Mucosa of gallbladder (tissue), 1 donor: Measurements from ENCODE around the gene DMXL2. TPM values are rescaled to one million over a fixed set of nuclear protein-coding genes. Genes with fewer than 3 reads are reported as not detected.
"Not testable (repeated sequence)": the region's sequence is repeated elsewhere in the genome, so short reads cannot be mapped to it uniquely, and the experiment has no call there.

Source experiments
- DNase-seq: peaks from one replicate; pipeline ENCODE4 v3.0.0-alpha.2; 2020; ENCODE audit warnings: low spot score
- total RNA-seq: library from RNA; stranded (reverse); gene quantifications from one replicate; pipeline ENCODE4 v1.2.1, GENCODE V29; 2021
- donor health status: DM: no; HTN: no; CAD: no.

The DMXL2 gene
- total RNA-seq, 1 donor from 2014 or later, result 25.8 TPM

DNA sequence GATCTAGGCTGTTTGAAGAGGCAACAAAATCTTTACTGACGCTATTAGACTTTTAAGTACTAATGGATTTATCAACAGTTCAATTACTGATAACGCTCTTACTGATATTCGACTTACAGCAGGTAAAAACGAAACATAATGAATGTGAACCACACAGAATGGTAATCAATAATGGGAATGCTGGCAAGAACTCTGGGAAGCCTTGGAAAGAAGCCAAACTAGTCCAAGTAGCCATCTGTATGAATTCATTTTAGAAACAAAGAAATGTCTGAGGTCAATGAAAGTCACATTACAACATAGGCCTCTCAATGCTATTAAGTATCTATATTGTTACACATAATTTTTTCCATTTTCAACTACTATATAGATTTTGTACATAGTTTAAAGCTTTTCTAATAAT, 130.0 kb downstream of the DMXL2 start:
- DNase-seq, result peak; percentile 54

DNA sequence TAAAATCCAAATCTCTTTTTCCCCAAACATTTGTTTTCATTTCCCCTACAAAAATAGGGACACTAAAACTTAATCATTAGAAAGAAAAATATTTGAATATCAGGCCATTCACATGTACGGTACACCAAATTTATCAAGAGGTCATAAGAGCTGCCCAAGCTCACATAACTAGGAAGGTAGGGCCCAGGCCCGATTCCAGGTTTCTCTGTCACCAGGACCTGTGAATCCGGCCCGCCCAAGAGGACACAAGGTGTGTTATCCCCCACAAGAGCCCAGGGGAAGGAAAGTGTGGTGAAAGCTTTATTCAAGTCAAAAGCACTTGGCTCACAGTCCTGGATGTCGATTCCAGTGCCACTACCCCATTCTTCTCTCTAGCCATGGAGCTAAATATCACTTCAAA, 130.6 kb downstream of the DMXL2 start:
- DNase-seq, result no peak

DNA sequence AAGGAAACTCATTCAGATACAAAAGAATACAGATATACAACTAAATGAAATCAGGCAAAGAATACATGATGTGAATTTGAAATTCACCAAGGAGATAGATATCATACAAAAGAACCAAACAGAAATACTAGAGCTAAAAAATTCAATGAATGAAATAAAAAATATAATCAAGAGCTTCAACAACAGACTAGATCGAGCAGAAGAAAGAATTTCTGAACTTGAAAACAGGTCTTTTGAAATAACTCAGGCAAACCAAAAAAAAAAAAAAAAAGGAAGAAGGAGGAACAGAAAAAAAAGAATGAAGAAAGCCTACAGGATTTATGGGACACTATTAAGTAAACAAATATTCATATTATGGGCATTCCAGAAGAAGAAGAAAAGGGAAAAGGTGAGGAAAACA, 137.8 kb downstream of the DMXL2 start:
- no peak for DNase-seq

DNA sequence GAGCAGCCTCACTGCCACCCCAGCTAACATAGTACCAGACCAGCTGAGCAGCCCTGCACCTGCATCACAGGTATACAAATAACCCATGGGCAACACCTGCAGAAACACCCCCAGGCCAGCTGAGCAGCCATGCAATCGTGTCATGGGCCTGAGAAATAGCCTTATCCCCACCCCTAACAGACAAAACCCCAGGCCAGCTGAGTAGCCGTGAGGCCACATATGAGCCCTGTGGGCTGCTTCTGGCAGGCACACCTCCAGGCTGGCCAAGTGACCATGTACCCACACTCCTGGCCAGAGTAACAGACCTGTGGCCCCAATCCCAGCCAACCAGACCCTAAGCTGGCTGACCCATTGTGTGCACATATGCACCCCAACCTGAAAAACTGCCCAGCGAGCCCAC, 138.6 kb downstream of the DMXL2 start:
- DNase-seq, result no peak

DNA sequence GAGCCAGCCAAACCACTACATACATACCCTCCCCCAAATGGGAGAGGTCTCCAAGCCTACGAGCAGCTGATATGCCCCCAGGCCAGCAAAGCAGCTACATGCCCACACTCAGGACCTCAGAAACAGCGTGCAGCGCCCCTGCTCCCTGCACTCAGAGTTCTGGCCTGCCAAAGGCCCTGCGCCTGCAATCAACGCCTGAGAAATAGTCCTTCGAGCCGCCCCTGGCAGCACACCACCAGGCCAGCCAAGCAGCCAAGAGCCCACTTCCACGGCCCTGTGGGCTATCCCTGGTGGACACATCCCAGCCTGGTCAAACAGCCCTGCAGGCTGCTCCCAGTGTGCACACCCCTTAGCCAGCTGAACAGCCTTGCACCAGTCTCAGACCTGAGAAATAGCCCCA, 139.1 kb downstream of the DMXL2 start:
- DNase-seq, result no peak

DNA sequence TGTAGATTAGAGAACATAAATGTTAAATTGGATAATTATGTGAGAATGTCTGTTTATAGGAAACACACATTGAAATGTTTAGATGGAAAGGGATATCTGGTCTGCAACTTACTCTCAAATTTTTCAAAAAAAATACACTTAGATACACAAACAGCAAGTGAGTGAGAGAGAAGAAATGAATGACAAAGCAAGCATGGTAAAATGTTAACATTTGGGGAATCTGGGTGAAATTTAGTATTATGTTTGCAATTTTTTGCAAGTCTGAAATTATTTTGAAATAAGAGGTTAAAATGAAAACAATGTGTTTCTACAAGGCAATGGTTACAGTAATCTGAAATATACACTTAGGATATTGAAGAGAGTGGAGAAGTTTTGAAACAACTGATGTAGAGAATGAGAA, 146.8 kb downstream of the DMXL2 start:
- DNase-seq, result no peak

DNA sequence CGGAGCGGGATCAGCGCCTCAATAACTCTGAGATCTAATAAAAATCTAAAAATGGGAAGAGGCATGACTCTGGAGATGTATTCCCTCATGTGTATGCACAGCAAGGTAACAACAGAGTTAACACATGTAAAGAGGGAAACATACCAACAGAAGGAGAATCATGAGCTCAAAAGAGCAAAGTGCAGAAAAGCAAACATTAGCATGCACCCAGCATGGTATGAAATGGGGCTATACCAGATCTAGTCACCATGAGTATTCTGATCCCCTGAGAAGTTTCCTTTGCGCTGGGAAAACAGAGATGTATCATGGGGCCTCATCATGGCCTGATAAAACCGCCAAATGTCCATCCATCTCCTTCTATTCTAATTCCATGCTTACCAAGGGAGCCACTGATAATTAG, 152.1 kb downstream of the DMXL2 start:
- DNase-seq, result no peak

DNA sequence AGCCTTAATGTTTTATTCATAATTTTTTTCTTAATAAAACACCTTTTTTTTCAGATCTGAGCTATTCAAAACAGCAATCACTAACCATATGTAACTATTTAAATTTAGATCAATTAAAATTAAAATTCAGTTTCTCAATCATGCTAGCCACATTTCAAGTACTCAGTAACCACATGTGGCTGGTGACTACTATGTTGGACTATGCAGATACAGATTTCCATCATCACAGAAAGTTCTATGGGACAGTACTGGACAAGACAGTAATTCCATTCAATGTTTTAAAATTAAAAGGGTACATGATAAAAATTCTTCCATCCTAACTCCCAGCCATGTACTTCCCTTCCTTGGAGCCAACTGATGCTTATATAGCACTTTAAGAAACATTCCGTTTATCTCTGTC, 161.8 kb downstream of the DMXL2 start:
- DNase-seq, result no peak

DNA sequence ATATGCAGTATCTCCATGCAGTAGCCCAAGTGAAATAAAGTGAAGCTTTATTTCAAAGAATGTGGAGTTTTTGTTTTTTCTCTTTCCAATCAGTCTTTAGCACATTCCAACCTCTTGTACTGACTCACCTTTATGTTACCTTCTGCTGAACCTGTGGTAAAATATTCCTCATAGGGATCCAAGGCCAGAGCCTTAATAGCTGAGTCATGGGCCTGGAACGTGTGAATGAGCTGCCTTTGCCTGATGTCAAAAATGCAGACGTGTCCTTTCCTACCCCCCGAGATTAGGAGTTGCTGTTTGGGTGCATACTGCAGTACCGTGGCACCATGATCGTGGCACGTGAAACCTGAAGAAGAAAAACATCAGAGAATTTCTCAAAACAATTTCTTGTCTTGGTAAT, 172.6 kb downstream of the DMXL2 start:
- DNase-seq, result no peak

DNA sequence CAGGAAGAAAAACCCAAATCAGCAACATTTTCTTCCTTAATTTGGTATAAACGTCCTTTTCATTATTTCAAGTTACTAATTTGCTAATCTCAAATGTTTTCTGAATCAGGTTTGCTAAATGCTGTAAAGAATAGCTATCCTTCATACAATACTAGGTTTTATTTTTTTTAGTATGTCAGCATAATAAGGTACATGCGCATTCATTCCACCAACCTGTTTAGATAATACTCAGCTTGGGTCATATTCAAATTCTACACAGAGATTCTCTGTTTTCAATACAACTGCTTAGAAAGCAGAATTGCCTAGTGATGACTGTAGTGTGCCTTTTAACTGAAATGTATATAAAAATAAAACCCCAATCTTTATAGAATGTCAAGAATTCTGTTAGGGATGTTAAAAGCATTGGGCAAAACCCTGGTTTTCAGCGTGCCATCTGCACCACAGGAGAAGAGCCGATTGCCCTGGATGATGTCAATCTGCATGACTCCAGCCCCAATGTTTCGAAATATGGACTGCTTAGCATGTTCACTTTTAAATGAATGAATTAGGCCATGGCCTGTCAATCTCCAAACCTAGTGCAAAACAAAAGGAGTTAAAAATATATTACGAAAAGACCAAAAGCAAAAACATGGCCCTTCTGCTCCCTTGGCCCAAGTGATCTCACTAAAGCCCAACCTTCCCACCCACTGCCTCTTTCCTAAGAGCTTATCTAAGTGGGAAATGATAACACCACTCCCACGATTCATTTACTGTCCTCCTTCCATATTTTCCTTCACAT, 173.8 kb downstream of the DMXL2 start:
- no peak for DNase-seq

DNA sequence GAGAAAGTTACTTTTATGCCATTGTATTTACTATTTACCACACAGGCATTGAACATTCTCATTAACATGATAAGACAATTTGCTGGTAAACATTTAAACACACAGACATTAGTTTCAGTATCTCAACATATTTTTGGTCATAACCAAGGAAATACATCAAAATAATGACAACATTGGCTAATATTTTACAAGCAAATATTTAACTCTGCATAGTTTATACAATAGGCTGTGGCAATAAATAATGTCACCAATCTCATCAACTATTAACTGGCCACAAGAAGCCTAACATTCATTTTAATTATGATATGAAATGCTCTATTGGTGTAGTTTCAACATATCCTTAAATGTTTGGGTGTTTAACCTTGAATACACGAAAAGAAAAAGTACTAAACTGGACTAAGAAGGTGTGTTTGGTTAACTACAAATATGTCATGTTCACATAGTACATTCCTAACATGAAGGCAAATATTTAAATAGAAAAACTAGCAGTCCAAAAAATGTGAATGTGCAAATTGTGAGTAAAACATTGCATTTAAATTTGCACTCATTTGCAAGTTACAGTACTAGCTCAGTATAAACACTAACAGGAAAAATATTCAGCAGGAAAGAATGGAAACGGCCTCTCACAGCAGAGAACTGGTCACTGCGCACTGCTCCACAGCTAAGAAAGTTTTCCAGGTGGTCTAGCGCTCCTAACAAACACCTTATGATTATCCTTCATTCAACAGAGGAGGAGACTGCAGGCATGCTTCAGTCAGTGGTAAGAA, 174.5 kb downstream of the DMXL2 start:
- no peak for DNase-seq

DNA sequence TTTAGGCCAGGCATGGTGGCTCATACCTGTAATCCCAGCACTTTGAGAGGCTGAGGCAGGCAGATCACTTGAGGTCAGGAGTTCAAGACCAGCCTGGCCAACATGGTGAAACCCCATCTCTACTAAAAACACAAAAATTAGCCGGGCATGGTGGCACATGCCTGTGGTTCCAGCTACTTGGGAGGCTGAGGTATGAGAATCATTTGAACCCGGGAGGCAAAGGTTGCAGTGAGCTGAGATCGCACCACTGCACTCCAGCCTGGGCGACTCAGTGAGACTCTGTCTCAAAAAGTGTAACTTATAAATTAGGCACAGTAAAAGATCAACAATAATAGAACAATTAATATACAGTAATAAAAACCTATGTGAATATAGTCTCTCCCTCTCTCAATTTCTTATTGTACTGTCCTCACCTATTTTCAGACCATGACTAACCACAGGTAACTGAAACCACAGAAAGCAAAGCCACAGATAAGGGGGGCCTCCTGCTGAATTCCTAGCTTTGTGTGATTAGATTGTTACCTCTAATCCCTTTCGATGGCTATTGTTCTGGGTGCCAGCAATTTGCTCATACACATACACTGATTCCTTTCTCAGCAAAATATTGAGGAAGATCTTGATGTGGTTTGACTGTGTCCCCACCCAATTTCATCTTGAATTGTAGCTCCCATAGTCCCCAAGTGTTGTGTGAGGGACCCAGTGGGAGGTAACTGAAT, 176.4 kb downstream of the DMXL2 start:
- not testable (repeated sequence) for DNase-seq

DNA sequence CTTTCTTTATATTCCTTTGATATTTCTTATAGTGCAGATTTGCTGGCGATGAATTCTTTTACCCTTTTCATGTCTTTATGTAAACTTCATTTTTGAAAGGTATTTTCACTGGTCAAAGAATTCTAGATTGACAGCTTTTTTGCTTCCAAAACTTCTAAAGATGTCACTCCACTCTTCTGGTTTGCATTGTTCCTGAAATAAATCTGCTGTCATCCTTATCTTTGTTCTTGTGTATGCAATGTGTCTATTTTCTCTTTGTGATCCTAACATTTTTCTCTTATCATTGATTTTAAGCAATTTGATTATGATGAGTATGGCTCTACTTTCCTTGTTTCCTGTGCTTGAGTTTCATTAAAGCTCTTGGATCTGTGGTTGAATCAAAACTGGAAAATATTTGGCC, 177.8 kb downstream of the DMXL2 start:
- DNase-seq, result no peak

DNA sequence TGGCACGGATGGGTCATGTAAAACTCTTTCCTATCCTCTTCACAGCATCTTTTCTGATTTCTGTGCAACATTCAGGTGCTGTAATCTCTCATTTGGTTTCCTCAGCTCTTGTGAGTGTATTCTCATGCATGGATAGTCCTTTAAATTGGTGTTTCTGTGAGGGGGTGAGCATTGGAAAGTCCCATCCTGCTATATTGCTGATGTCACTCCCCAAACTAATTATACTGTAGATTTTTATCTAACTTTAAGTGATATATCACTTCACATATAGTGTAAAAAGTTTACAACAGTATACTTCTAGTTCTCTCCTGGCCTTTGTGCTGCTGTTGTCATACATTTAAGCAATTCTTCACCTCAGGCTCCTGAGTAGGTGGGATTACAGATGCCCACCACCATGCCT, 178.5 kb downstream of the DMXL2 start:
- no peak for DNase-seq

DNA sequence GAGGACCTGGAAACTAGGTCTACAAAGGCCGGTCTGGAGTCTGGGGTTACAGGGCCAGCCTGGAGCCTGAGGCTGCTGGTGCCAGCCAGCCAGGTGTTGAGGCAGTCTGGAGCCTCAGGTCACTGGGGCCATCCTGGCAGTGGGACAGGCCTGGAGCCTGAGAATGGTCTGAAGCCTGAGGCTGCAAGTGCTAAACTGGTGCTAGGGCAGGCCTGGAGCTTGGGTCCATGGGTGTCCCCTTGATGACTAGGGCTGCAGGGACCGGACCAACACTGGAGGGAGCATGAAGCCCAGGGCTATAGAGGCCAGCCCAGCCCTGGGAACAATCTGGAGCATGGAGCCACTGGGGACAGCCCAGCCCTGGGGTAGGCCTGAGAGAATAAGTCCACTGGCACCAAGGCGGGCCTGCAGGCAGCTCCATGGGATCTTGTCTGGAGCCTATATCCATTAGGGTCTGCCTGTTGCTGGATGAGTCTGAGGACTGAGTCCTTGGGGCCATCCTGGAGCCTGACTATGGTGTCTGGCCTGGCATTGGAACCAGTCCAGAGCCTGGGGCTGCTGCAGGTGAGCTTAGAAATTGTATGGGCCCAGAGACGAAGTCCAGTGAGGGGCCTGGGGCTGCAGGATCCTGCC, 179.2 kb downstream of the DMXL2 start:
- no peak for DNase-seq

DNA sequence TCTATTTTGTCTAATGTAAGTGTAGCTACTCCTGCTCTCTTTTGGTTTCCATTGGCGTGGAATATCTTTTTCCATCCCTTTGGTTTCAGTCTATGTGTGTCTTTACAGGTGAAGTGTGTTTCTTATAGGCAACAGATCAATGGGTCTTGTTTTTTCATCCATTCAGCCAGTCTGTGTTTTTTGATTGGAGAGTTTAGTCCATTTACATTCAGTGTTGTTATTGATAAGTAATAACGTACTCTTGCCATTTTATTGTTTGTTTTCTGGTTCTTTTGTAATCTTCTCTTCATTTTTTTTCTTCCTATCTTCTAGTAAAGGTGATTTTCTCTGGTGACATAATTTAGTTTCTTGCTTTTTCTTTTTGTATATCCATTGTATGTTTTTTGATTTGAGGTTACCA, 184.0 kb downstream of the DMXL2 start:
- no peak for DNase-seq

DNA sequence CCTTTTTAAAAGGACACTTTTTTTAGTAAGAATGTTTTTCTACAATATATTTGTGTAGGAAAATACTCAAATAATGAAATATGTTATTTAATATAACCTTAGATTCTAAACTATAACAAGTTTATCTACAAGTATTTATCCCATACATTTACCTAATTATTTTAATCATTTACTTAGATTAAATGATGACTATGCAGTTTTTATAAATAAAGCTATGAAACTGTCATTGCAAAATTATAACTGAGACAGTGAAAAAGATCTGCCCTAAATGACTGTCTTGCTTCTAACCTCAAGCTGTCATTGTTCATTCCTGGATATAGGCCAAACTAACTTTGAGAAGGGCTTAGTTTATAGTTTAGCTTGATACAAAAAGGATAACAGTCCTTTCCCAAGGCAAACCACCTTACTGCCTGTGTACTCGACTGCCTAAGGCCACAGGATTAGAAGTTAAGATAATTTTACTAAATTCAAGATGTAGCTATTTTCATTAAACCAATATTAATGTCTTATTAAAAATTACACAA, 197.0 kb downstream of the DMXL2 start:
- no peak for DNase-seq

DNA sequence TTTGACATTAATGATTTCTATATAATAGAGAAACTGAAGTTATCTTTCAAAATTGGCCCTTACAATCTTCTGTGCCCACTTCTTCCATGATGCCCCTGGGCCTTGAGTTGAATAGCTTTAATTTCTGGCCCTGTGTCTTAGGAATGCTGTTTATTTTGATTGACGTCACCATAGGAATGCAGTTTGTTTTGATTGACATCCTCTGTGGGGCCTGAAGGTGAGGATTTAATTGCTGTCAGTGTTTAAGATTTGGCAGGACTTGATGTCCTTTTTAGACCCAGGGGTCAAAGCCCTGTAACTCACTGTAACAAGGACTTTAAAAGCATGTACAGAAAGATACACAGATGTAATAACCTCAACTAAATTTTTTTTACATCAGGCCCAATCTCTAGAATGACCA, 197.8 kb downstream of the DMXL2 start:
- no peak for DNase-seq

DNA sequence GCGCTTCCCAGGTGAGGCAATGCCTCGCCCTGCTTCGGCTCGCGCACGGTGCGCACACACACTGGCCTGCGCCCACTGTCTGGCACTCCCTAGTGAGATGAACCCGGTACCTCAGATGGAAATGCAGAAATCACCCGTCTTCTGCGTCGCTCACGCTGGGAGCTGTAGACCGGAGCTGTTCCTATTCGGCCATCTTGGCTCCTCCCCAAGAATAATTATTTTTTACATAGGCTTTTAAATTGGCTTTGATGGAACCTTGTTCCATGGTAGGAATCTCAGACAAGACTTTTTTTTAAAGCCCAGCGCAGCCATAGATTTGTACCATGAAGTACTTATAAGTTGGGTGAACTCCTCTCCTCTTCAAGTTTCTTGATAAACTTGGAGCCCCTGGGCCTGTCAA, 199.5 kb downstream of the DMXL2 start:
- DNase-seq, result not testable (repeated sequence)

DNA sequence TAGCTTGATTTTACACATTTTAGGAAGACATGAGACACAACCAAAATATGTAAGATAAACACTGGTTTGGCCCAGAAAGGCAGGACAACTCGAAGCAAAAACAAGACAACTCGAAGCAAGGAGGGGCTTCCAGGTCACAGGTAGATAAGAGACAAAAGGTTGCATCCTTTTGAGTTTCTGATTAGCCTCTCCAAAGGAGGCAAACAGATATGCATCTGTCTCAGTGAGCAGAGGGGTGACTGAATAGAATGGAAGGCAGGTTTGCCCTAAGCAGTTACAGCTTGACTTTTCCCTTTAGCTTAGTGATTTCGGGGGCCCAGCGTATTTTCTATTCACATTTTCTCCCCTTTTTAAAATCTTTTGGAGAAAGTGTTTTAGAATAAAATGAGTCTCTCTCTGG, 206.4 kb downstream of the DMXL2 start:
- no peak for DNase-seq

DNA sequence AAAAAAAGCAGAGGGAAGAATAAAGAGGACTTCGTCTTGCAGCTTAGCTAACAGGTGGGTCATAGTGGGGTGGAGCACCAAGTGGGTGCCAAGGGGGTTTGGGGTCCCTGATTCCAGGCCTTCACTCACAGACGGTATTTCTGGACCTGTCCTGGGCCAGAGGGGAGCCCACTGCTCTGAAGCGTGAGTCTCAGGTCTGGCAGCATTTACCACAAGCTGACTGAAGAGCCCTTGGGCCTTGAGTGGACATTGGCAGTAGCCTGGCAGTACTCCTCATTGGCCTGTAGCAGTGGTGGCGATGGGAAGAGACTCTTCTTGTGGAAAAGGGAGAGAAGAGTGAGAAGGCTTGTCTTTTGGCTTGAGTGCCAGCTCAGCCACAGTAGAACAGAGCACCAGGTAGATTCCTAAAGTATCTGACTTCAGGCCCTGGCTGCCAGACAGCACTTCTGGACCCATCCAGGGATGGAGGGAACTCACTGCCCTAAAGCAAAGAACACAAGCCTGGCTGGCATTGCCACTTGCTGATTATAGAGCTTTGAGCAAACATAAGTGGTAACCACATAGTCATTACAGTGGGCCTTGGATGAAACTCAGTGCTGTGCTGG, 208.2 kb downstream of the DMXL2 start:
- DNase-seq, result no peak
